IPS-18a (cell line): ENCODE results near the gene IGFL4.

Experiments
- H3K27ac ChIP-seq: one replicate; pipeline ENCODE4 v1.5.1; 2013; ENCODE audit warnings: low read length
- H3K27me3 ChIP-seq: one replicate; pipeline ENCODE4 v1.6.1; 2013; ENCODE audit warnings: mild to moderate bottlenecking, low read length; ENCODE audit not compliant: control insufficient read depth, insufficient read depth
- H3K36me3 ChIP-seq: one replicate; pipeline ENCODE4 v1.6.1; 2013; ENCODE audit warnings: low read depth, low read length; ENCODE audit not compliant: control insufficient read depth
- H3K4me1 ChIP-seq: one replicate; pipeline ENCODE4 v1.6.1; 2013; ENCODE audit warnings: low read depth, low read length; ENCODE audit not compliant: control insufficient read depth
- H3K4me3 ChIP-seq: one replicate; pipeline ENCODE4 v1.5.1; 2013; ENCODE audit warnings: low read length
- H3K9ac ChIP-seq: one replicate; pipeline ENCODE4 v1.6.1; 2013; ENCODE audit warnings: mild to moderate bottlenecking, low read length, moderate library complexity
- H3K9me3 ChIP-seq: one replicate; pipeline ENCODE4 v1.6.1; 2013; ENCODE audit warnings: low read depth, low read length; ENCODE audit not compliant: control insufficient read depth

Gene IGFL4

DNA sequence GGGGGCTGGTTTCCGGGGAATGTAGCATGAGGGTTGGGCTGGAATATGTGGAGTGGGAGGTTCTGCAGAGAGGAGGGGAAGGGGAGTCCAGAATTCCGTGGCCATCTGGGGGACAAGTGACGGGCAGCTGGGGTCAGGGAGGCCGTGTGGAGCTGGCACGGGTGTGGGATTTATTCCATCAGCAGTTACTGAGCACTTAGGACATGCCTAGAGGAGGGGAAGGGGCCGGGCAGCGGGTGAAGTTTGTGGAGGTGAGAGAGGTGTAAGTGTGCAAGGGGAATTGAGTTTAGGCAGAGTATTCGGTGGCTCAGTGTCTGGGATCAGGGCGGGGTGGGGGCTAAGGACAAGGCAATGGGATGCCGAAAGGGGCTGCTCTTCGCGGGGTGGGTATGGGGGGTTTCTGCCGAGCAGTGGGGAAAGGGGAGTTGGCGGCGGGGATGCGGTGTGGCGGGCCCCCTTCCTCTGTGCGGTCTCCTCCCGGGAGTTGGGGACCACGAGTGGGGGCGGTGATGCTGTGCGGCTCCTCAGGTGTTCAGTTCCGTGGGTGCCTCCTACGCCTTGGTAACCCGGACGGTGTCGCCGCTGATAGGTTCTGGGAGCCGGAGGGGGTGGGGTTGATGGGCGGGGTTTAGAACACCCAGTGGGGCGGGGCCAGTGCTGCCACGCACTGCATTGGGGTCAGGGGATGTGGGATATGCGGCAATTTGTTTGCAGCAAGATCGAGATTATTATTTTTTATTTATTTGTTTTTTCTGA lies 40.1 kb downstream of the IGFL4 start:
- H3K27me3 ChIP-seq, result peaks cover 6% of the 10 kb centered on the region
- H3K36me3 ChIP-seq, result no peaks in the 10 kb centered on the region
- no peaks in the 10 kb centered on the region for H3K9me3 ChIP-seq
- peak overlapping the region; percentile 73 for H3K4me3 ChIP-seq
- peaks cover 4% of the 10 kb centered on the region for H3K4me1 ChIP-seq
- H3K9ac ChIP-seq, result peak overlapping the region; percentile 15
- no peak overlapping the region for H3K27ac ChIP-seq

DNA sequence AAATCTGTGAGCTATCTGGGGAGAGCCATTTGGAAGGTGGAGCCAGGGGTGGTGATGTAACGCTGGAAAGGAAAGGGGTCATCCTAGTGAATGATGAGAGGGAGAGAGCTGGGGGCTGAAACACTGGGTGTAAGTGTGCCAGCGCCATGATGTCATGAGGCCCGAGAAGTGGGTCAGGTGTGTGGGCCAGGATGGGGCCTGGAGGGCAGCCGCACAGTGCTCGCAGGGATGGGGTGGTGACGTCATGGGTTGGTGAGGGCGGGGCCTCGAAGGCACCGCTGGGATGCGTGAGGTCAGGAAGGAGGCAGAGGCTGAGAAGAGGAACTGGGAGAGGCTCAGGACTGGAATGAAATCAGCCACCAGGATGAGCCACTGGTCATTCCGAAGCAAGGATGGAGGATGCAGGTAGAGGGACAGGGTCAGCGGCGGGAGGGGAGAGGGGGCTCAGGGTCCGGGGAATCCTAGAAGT lies 41.1 kb downstream of the IGFL4 start:
- Histone ChIP-seq H3K4me3 (peak overlapping the region; percentile 73), H3K9me3 (no peaks in the 10 kb centered on the region), H3K27ac (no peak overlapping the region), H3K4me1 (peaks cover 4% of the 10 kb centered on the region), H3K27me3 (peaks cover 6% of the 10 kb centered on the region), H3K9ac (peak overlapping the region; percentile 15), H3K36me3 (no peaks in the 10 kb centered on the region)

DNA sequence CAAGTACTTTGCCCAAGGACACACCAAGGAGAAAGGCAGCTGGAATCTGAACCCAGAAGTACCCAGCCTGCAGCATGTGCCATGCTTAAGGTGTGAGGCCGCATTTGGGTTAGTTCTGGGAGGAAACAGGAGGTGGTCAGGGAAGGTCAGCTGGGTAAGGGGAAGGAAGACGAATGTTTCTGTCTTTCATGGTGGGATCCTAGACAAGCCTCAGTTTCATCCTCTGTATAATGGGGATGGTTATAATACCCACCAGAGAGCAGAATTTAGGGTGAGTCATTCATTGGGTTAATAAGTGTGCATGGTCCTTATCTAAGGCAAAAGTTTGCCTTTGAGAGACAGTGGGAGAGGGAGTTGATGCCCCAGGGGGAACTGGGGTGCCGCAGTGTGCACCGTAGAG lies 42.0 kb downstream of the IGFL4 start:
- Histone ChIP-seq H3K27me3 (peaks cover 6% of the 10 kb centered on the region), H3K9ac (no peak overlapping the region), H3K27ac (no peak overlapping the region), H3K9me3 (no peaks in the 10 kb centered on the region), H3K4me1 (peaks cover 4% of the 10 kb centered on the region), H3K36me3 (no peaks in the 10 kb centered on the region), H3K4me3 (no peak overlapping the region)

DNA sequence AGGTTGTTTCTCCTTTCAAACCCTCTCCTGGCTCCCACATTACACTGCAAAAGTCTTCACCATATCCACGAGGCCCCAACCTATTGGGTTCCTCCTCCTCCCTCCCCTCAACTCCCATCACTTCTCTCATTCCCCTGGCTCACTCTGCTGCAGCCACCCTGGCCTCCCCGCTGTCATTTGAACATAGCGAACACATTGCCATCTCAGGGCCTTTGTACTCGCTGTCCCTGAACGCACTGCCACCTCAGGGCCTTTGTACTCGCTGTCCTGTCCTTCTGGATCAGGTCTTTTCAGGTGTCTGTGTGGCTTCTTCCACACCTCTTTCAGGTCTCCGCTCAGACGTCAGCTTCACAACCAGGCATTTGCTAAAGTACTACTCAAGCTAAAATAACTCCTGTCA lies 43.9 kb downstream of the IGFL4 start:
- Histone ChIP-seq H3K9ac (no peak overlapping the region), H3K27me3 (peaks cover 6% of the 10 kb centered on the region)

DNA sequence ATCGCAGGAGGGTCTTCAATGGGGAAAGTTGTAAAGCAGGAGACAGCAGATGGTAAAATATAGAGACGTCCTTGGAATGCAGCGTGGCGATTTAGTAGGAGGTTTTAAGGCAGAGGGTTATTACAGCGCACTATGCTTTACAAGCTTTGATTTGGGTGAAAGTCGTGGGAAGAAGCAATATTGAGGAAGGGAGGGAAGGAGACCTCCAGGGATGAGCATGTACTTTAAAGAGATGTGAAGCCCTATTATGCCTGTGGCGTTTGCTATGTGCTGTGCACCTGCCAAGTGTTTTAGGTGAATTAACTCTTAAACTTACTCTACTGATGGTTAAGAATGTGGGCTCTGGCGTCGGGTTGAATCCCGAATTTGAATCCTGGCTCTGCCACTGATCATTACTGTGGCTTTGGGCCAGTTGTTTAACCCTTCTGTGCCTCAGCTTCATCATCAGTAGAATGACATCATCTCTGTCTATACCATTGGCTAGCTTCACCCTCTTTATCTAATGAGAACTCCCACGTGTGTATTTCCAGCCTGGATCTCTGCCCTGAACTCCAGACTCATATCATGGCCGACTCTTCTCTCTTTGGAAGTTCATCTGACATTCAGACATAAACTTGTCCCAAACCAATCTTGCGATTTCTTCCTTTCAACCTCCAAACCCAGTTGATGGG lies 45.0 kb downstream of the IGFL4 start:
- peak overlapping the region; percentile 74 for H3K4me3 ChIP-seq
- H3K4me1 ChIP-seq, result peaks cover 4% of the 10 kb centered on the region
- no peak overlapping the region for H3K27ac ChIP-seq
- peaks cover 6% of the 10 kb centered on the region for H3K27me3 ChIP-seq
- no peaks in the 10 kb centered on the region for H3K36me3 ChIP-seq
- H3K9me3 ChIP-seq, result no peaks in the 10 kb centered on the region
- peak overlapping the region; percentile 62 for H3K9ac ChIP-seq

More for the DNA sequence above, 43.9 kb downstream of the IGFL4 start:
- H3K9me3 ChIP-seq, result no peaks in the 10 kb centered on the region
- H3K4me1 ChIP-seq, result peaks cover 4% of the 10 kb centered on the region
- no peak overlapping the region for H3K27ac ChIP-seq
- H3K4me3 ChIP-seq, result no peak overlapping the region
- no peaks in the 10 kb centered on the region for H3K36me3 ChIP-seq

DNA sequence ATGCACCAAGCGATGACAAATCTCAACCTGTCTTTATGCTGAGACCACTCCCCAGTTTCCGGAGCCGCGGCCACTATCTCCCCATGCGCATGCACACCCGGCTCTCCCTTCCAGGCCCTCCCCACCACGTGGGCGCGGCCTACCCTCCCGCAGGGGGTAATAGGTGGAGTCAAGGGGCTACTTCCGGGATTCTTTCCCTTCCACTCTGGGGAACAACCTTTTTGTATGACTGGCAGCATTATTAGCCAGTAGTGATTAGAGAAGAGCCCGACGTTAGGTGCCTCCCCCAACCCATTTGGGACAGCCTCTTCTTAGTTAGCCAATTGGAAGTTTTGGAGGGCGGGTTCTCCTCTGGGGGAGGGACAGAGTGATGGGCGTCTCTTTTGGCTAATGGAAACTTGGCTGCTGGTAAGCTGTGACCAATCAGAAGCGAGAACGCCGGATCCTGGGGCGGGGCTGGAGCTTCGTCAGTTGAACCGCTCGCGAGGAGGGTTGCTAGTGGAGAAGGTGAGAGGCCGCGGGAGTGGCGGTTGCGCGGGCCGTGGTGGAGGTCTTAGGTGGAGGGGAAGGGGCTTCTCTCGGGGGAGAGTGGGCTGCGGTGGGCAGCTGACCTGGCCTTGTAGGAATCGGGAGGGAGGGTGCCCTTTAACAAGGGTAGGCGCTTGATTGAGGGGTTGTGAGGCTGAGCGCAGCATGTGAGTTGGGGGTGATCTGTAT lies 45.6 kb downstream of the IGFL4 start, which contains the start of gene CCDC61:
Gene CCDC61 (plus strand): TSS at position 470 of the 717 bp plus-strand sequence. CDS start 7,552 bp downstream, outside the sequence.
- Histone ChIP-seq H3K27me3 (peaks cover 3% of the 10 kb centered on the region), H3K36me3 (no peaks in the 10 kb centered on the region), H3K27ac (peak within 1 kb of the TSS; percentile 16), H3K9ac (peak within 1 kb of the TSS; percentile 62), H3K9me3 (no peaks in the 10 kb centered on the region), H3K4me3 (peak within 1 kb of the TSS; percentile 84), H3K4me1 (peaks cover 2% of the 10 kb centered on the region)

DNA sequence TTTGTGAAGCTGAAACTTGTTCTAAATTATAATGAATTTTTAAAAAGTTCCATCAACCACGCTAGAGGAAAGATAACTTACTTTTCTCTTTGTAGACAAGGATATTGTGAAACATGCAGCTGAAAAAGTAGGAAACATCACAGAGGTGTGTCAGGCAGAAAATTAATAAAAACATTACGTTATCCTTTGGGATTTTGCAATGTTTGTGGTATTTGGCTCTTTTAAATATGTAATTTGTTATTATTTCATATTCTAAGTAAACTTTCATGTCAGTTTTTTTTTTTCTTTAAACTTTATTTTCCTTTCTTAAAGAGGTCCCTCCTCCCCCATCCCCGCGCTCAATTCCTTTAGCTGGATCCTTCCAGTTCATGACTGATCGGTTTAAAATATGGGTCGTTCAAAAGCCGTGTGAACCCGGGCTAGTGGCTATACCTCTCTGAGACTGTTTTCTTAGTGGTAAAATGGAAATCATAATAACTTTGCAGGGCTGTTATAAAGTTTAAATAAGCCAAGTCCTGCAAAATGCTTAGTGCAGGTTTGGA lies 46.3 kb downstream of the IGFL4 start:
- no peaks in the 10 kb centered on the region for H3K27me3 ChIP-seq
- H3K9ac ChIP-seq, result peak overlapping the region; percentile 62
- H3K9me3 ChIP-seq, result no peaks in the 10 kb centered on the region
- H3K27ac ChIP-seq, result peak overlapping the region; percentile 16
- H3K4me3 ChIP-seq, result peak overlapping the region; percentile 84
- H3K36me3 ChIP-seq, result no peaks in the 10 kb centered on the region
- H3K4me1 ChIP-seq, result no peaks in the 10 kb centered on the region

DNA sequence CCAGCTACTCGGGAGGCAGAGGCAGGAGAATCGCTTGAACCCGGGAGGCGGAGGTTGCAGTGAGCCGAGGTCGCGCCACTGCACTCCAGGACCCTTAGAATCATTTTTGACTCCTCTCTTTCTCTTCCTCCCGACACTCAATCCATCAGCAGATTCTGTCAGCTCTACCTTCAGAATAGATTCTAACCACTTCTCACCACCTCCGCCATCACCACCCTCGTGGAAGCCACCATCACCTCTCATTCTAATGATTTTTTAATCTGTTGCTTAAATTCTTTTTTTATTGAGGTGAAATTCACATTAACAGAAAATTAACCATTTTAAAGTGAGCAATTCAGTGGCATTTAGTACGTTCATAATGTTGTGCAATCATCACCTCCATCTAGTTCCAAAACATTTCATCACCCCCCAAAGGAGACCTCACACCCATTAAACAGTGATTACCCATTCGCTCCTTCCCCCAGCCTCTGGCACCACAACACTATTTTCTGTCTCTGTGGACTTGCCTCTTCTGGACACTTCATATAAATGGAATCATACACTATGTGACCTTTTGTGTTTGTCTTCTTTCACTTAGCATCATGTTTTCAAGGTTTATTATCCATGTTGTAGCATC lies 50.6 kb downstream of the IGFL4 start:
- H3K9me3 ChIP-seq, result no peaks in the 10 kb centered on the region
- no peaks in the 10 kb centered on the region for H3K4me1 ChIP-seq
- H3K27me3 ChIP-seq, result no peaks in the 10 kb centered on the region
- H3K27ac ChIP-seq, result no peak overlapping the region
- H3K4me3 ChIP-seq, result no peak overlapping the region
- no peaks in the 10 kb centered on the region for H3K36me3 ChIP-seq
- H3K9ac ChIP-seq, result no peak overlapping the region
